Vagina (tissue), 2 donors: ENCODE measurements around the gene FBL. TPM values are rescaled to one million over a fixed set of nuclear protein-coding genes. Genes with fewer than 3 reads are reported as not detected.

Experiments
- microRNA-seq: library from miRNA; unstranded; fragments of <30 nt; microRNA quantifications from one replicate; pipeline ENCODE4, GENCODE V29; 2017; ENCODE audit warnings: borderline number of aligned reads, borderline replicate concordance
- small RNA-seq: library from RNA; depleted of rRNA; stranded (forward); fragments of <200 nt; gene quantifications from one replicate; pipeline ENCODE3, GENCODE V24; 2016
- total RNA-seq: library from RNA; depleted of rRNA; stranded (reverse); fragments of >200 nt; gene quantifications from one replicate; pipeline ENCODE4 v1.2.3, GENCODE V29; 2016

FBL gene
- total RNA-seq, 1 donor from 2014 or later: 180 TPM

Small RNAs within 50 kb of the gene (microRNA-seq; reads per million reads assigned to microRNA genes)
- not detected for gene MIR6719

Small RNAs within 50 kb of the gene (small RNA-seq; reads per million reads assigned to genes)
- not detected for gene MIR6719

Other genes with a start within 250 kb of the FBL start
- gene LGALS13, start 243.9 kb downstream of the FBL start, total RNA-seq: not detected
- gene LGALS16, start 190.5 kb downstream of the FBL start, total RNA-seq: not detected
- not detected for gene LGALS14, start 141.9 kb downstream of the FBL start, total RNA-seq
- gene CLC, start 108.3 kb downstream of the FBL start, total RNA-seq: not detected
- not detected for gene LEUTX, start 67.5 kb downstream of the FBL start, total RNA-seq
- 5.6 TPM for gene DYRK1B, start 12.2 kb downstream of the FBL start, total RNA-seq
- 31.7 TPM for gene FCGBP, start 88.3 kb upstream of the FBL start, total RNA-seq
- gene PSMC4, start 124.8 kb upstream of the FBL start, total RNA-seq: 74.9 TPM
- 5.2 TPM for gene ZNF546, start 150.7 kb upstream of the FBL start, total RNA-seq
- 12.0 TPM for gene ZNF780B, start 209.9 kb upstream of the FBL start, total RNA-seq
- gene ZNF780A, start 244.6 kb upstream of the FBL start, total RNA-seq: 18.7 TPM